ENCODE measurements around the gene RNF213. TPM values are rescaled to one million over a fixed set of nuclear protein-coding genes. Genes with fewer than 3 reads are reported as not detected.

RNF213 gene
- total and polyA plus RNA-seq, 7 donors, result 7.8 to 138 (median 50.4) TPM

DNA sequence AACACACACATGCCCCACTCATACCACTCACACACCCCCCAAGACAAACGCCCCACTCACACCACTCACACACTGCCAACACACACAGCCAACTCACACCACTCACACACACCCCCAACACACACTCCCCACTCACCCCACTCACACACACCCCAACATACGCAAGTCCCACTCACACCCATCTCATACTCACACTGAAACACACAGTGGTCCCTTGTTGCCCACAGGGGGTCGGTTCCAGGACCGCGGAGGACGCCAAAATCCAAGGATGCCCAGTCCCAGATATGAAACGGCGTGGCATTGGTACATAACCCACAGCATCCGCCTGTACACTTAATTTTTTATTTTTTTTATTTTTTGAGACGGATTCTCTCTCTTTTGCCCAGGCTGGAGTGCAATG is 20.9 kb downstream of the RNF213 start:
- Histone ChIP-seq H3K27me3 (no peaks in the 10 kb centered on the region), H3K27ac (no peak overlapping the region), H3K4me3 (no peak overlapping the region), H3K4me1 (peaks cover 0 to 23% (median 15%) of the 10 kb centered on the region in 4 donors), H3K36me3 (peaks cover 0 to 15% (median 4%) of the 10 kb centered on the region in 4 donors), H3K9me3 (no peaks in the 10 kb centered on the region)
- intact Hi-C loops (cut with DNase I), result no loop called here
- 96 to 97% methylated on average over 10 of the region's 10 CpGs for WGBS, 2 donors
- TF ChIP-seq, protein P1, sequence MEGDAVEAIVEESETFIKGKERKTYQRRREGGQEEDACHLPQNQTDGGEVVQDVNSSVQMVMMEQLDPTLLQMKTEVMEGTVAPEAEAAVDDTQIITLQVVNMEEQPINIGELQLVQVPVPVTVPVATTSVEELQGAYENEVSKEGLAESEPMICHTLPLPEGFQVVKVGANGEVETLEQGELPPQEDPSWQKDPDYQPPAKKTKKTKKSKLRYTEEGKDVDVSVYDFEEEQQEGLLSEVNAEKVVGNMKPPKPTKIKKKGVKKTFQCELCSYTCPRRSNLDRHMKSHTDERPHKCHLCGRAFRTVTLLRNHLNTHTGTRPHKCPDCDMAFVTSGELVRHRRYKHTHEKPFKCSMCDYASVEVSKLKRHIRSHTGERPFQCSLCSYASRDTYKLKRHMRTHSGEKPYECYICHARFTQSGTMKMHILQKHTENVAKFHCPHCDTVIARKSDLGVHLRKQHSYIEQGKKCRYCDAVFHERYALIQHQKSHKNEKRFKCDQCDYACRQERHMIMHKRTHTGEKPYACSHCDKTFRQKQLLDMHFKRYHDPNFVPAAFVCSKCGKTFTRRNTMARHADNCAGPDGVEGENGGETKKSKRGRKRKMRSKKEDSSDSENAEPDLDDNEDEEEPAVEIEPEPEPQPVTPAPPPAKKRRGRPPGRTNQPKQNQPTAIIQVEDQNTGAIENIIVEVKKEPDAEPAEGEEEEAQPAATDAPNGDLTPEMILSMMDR (IDR thresholded peaks at IDR 0.05), result no peak
- TF ChIP-seq POLR2A (IDR thresholded peaks at IDR 0.05) (no peak), POLR2AphosphoS5 (IDR thresholded peaks at IDR 0.05) (no peak), EP300 (IDR thresholded peaks at IDR 0.05) (no peak)
- DNase-seq, result no peak

DNA sequence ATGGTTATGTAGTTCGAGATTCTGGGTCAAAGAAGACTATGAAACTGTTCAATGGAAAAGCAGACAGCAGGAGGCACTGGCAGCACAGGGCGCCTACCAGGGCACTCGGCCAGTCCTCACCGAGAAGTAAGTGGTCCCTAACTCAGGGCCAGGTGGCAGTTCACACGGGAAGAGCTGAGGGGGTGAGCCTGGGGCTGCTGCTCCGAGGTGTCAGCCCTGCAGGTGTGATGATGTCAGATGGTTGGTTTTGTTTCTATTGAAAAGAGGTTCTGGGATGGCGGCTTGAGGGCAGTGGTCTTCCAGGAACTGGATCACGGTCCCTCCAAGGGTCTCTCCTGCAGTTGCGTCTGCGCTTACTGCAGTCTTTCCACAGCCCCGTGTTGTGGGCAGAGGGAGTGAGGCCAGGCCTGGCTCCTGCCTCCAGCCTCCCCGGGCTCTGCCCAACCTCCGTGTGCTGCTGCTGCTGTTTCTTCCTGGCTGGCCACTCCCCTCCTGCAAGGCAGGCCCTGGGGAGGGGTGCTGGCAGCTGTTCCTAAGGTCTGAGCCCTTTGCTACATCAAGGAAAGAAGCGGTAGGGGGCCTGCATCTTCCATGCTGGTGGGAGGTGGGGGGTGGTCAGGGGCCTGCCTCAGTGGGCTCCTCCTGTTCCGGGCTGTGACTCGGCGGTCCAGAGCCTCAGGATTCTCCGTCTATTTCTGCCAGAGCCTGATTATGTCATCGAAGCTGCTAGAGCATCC is 22.6 kb downstream of the RNF213 start:
- intact Hi-C loops (cut with DNase I), result no loop called here
- DNase-seq, result no peak
- H3K36me3 ChIP-seq, result peaks cover 6 to 31% (median 9%) of the 10 kb centered on the region in 4 donors

DNA sequence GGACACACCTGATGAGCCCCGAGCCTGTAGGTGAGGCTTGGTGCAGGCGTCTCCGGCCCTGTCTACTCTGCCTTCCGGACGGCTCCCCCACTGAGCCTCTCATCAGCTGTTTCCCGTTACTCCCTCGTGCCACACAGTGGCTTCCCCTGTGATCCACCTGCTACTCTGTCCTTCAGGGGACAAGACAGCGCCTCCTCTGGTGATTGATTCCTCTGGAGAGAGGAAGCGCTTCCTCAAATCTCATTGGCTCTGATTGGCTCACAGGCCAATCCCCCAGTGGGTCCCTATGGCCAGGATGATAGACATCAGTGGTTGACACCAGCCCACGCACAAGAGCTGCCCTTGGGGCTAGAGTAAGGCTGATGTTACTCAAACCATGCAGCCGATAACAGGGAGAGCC is 24.0 kb downstream of the RNF213 start:
- DNase-seq, result no peak
- no peaks in the 10 kb centered on the region for H3K9me3 ChIP-seq
- H3K4me1 ChIP-seq, result peaks cover 0 to 10% (median 7%) of the 10 kb centered on the region in 4 donors
- H3K27ac ChIP-seq, result no peak overlapping the region
- intact Hi-C loops (cut with DNase I), result no loop called here
- no peak overlapping the region for H3K4me3 ChIP-seq
- no peaks in the 10 kb centered on the region for H3K27me3 ChIP-seq
- TF ChIP-seq, protein P1 (IDR thresholded peaks at IDR 0.05), result no peak
- TF ChIP-seq POLR2AphosphoS5 (IDR thresholded peaks at IDR 0.05) (no peak), POLR2A (IDR thresholded peaks at IDR 0.05) (no peak), EP300 (IDR thresholded peaks at IDR 0.05) (no peak)
- 89 to 94% methylated on average over 11 of the region's 11 CpGs for WGBS, 2 donors
- H3K36me3 ChIP-seq, result peaks cover 12 to 37% (median 17%) of the 10 kb centered on the region in 4 donors

More for the DNA sequence above, 22.6 kb downstream of the RNF213 start:
- Histone ChIP-seq H3K9me3 (no peaks in the 10 kb centered on the region), H3K27ac (no peak overlapping the region), H3K4me3 (no peak overlapping the region), H3K27me3 (no peaks in the 10 kb centered on the region), H3K4me1 (peaks cover 0 to 14% (median 12%) of the 10 kb centered on the region in 4 donors)
- WGBS, 2 donors, result 83 to 88% methylated on average over 19 of the region's 19 CpGs
- TF ChIP-seq, protein P1 (IDR thresholded peaks at IDR 0.05), result no peak
- TF ChIP-seq POLR2AphosphoS5 (IDR thresholded peaks at IDR 0.05) (no peak), EP300 (IDR thresholded peaks at IDR 0.05) (no peak), POLR2A (IDR thresholded peaks at IDR 0.05) (no peak)

DNA sequence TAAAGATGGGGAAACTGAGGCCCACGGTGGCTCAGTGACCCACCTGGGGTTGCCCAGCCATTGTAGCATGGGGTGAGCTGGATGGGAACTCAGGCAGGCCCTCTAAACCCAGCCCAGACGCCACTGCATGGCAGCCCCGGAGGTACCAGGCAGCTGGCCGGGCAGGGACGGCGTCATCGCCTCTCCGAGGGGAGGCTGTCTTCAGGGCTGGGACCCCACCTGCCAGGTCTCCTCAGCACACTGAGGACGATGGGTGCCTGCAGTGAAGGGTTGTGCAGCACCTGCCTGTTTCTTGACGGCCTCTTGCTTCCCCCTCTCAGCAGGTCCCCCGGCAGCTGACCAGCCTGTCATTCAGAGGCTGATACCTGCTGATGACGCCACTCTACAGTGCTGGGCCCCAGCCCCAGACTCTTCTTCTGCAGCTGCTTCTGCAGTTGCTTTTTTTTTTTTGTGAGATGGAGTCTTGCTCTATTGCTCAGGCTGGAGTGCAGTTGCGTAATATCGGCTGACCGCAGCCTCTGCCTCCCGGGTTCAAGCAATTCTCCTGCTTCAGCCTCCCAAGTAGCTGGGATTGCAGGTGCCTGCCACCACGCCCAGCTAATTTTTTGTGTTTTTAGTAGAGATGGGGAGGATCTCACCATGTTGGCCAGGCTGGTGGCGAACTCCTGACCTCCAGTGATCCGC is 24.7 kb downstream of the RNF213 start:
- WGBS, 2 donors, result 94 to 95% methylated on average over 19 of the region's 19 CpGs
- TF ChIP-seq POLR2A (IDR thresholded peaks at IDR 0.05), result no peak
- no peak for TF ChIP-seq EP300 (IDR thresholded peaks at IDR 0.05)
- TF ChIP-seq, protein P1 (IDR thresholded peaks at IDR 0.05), result no peak
- no peaks in the 10 kb centered on the region for H3K9me3 ChIP-seq
- no peak overlapping the region for H3K4me3 ChIP-seq
- no peak for DNase-seq
- intact Hi-C loops (cut with DNase I), result no loop called here
- no peaks in the 10 kb centered on the region for H3K27me3 ChIP-seq
- H3K4me1 ChIP-seq, result peaks cover 0 to 3% (median under 1%) of the 10 kb centered on the region in 4 donors
- no peak overlapping the region for H3K27ac ChIP-seq
- H3K36me3 ChIP-seq, result peaks cover 12 to 44% (median 25%) of the 10 kb centered on the region in 4 donors
